GM18519 (cell line): ENCODE data around the gene SLC66A2.

ENCODE experiments used
- ATAC-seq: cut with Tn5 transposase; IDR thresholded peaks from one replicate; pipeline ENCODE4 v1.9.1; 2021; ENCODE audit warnings: mild to moderate bottlenecking, moderate library complexity; ENCODE audit not compliant: unreplicated experiment, low FRiP score

SLC66A2 gene

GRCh38 chr18:79904357-79905147, 46.9 kb downstream of the SLC66A2 start:
- ATAC-seq: no peak

- ATAC-seq: no peak
Measured at GRCh38 chr18:79903787-79904356, 47.6 kb downstream of the SLC66A2 start.

- no peak for ATAC-seq
Measured at GRCh38 chr18:79903071-79903635, 48.3 kb downstream of the SLC66A2 start.

- no peak for ATAC-seq
Measured at GRCh38 chr18:79902640-79903039, 48.8 kb downstream of the SLC66A2 start.

GRCh38 chr18:79902075-79902474, 49.4 kb downstream of the SLC66A2 start:
- no peak for ATAC-seq

- ATAC-seq: no peak
Measured at GRCh38 chr18:79901665-79902064, 49.8 kb downstream of the SLC66A2 start.

- no peak for ATAC-seq
Measured at GRCh38 chr18:79900610-79901570, 50.6 kb downstream of the SLC66A2 start.

- ATAC-seq: no peak
Measured at GRCh38 chr18:79899609-79900445, 51.6 kb downstream of the SLC66A2 start.

- no peak for ATAC-seq
Measured at GRCh38 chr18:79898952-79899608, 52.4 kb downstream of the SLC66A2 start.

GRCh38 chr18:79897940-79898625, 53.4 kb downstream of the SLC66A2 start:
- no peak for ATAC-seq

GRCh38 chr18:79896738-79897137, 54.7 kb downstream of the SLC66A2 start:
- no peak for ATAC-seq

- ATAC-seq: no peak
Measured at GRCh38 chr18:79890674-79891073, 60.8 kb downstream of the SLC66A2 start.

GRCh38 chr18:79889569-79889968, 61.9 kb downstream of the SLC66A2 start:
- no peak for ATAC-seq

- no peak for ATAC-seq
Measured at GRCh38 chr18:79888016-79888415, 63.4 kb downstream of the SLC66A2 start.

GRCh38 chr18:79887181-79888000, 64.1 kb downstream of the SLC66A2 start:
- ATAC-seq: no peak

GRCh38 chr18:79884963-79885728, 66.3 kb downstream of the SLC66A2 start:
- no peak for ATAC-seq

- ATAC-seq: no peak
Measured at GRCh38 chr18:79884294-79884962, 67.0 kb downstream of the SLC66A2 start.
